HL-60 (cell line): Measurements from ENCODE around the gene PELI2.
A peak's percentile ranks its signal among the peaks of the same experiment; 100 is the strongest.

Experiments used
- DNase-seq, 2 experiments: peaks; one replicate each; pipeline ENCODE4 v3.0.0-alpha.2; 2010 to 2020; ENCODE audit warnings: low read depth in 1 of 2, low spot score in 1 of 2
- H3K27ac ChIP-seq: fragments of 250-450 bp; sonication (Bioruptor Pico); replicated peaks from 2 replicates; pipeline ENCODE4 v1.5.1; 2020; ENCODE audit warnings: mild to moderate bottlenecking, moderate library complexity
- H3K27me3 ChIP-seq: fragments of 250-450 bp; sonication (Bioruptor Pico); 2 replicates; pipeline ENCODE4 v1.5.1; 2021; ENCODE audit warnings: mild to moderate bottlenecking, moderate library complexity; ENCODE audit not compliant: insufficient read depth, poor library complexity, severe bottlenecking
- H3K4me3 ChIP-seq: replicated peaks from 2 replicates; pipeline ENCODE4 v1.5.1; 2011; ENCODE audit warnings: mild to moderate bottlenecking, control low read depth, low read length; ENCODE audit not compliant: insufficient read depth
- GABPA ChIP-seq: IDR thresholded peaks from 2 replicates; pipeline ENCODE4 v1.6.1; 2012; ENCODE audit warnings: low read depth
- POLR2AphosphoS5 ChIP-seq: IDR thresholded peaks from 2 replicates; pipeline ENCODE4 v1.6.1; 2012; ENCODE audit warnings: low read depth
- SPI1 ChIP-seq: IDR thresholded peaks from 2 replicates; pipeline ENCODE4 v1.6.1; 2012; ENCODE audit warnings: low read depth, mild to moderate bottlenecking, borderline replicate concordance
- TF ChIP-seq, protein P1 (sequence below): IDR thresholded peaks from 2 replicates; pipeline ENCODE4 v1.6.1; 2012; ENCODE audit warnings: low read depth; ENCODE audit not compliant: insufficient replicate concordance
- TF ChIP-seq, protein P2 (sequence below): IDR thresholded peaks from one replicate; pipeline ENCODE4 v1.5.1; 2011; ENCODE audit warnings: low read length, control low read depth, inconsistent platforms; ENCODE audit not compliant: insufficient read depth

PELI2 gene

DNA sequence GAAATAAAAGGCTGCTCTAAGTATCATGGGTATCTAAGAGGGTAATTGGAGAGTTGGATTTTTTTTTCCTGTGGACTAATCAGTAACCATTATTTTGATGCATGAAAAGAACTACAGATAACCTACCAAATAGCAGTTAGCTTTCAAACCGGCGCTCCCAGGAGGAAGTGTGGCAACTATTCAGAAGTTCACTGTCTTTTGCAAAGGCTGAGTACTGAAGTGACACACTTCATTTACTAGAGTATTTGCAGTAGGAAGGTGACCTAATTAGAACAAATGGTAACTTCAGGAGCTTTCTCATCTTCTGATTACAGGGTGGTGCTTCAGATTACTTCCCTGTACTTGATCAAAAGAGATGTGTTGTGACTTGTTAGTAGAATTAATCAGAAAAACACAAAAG lies 87.7 kb downstream of the PELI2 start:
- peak; percentile 21 to 66 for DNase-seq
- TF ChIP-seq POLR2AphosphoS5 = no peak
- peak; percentile 83 for TF ChIP-seq SPI1
- H3K4me3 ChIP-seq = no peak overlapping the region
- H3K27ac ChIP-seq = peak overlapping the region; percentile 73
- H3K27me3 ChIP-seq = no peaks in the 10 kb centered on the region

DNA sequence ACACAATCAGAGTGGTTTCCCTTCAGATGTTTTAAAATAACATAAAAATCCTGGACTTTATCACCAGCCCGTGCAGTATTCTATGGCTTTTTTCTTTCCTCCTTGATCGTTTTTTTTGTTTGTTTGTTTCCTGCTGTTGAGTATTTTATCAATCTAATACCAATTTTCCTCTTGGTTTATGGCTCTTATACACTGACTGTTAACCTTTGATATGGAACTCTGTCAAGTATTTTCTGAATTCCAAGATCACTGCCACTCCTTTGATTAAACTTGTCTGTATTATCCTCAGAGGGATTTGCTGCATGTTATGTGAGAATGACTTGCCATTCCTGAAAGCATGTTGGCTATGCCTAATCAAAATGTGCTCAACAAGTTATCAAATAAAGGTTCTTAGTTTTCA lies 88.4 kb downstream of the PELI2 start:
- Histone ChIP-seq H3K27me3 (no peaks in the 10 kb centered on the region), H3K27ac (peak overlapping the region; percentile 73), H3K4me3 (no peak overlapping the region)
- TF ChIP-seq GABPA (no peak), POLR2AphosphoS5 (no peak), SPI1 (no peak)
- TF ChIP-seq, protein P1, sequence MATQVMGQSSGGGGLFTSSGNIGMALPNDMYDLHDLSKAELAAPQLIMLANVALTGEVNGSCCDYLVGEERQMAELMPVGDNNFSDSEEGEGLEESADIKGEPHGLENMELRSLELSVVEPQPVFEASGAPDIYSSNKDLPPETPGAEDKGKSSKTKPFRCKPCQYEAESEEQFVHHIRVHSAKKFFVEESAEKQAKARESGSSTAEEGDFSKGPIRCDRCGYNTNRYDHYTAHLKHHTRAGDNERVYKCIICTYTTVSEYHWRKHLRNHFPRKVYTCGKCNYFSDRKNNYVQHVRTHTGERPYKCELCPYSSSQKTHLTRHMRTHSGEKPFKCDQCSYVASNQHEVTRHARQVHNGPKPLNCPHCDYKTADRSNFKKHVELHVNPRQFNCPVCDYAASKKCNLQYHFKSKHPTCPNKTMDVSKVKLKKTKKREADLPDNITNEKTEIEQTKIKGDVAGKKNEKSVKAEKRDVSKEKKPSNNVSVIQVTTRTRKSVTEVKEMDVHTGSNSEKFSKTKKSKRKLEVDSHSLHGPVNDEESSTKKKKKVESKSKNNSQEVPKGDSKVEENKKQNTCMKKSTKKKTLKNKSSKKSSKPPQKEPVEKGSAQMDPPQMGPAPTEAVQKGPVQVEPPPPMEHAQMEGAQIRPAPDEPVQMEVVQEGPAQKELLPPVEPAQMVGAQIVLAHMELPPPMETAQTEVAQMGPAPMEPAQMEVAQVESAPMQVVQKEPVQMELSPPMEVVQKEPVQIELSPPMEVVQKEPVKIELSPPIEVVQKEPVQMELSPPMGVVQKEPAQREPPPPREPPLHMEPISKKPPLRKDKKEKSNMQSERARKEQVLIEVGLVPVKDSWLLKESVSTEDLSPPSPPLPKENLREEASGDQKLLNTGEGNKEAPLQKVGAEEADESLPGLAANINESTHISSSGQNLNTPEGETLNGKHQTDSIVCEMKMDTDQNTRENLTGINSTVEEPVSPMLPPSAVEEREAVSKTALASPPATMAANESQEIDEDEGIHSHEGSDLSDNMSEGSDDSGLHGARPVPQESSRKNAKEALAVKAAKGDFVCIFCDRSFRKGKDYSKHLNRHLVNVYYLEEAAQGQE = no peak
- TF ChIP-seq, protein P2, sequence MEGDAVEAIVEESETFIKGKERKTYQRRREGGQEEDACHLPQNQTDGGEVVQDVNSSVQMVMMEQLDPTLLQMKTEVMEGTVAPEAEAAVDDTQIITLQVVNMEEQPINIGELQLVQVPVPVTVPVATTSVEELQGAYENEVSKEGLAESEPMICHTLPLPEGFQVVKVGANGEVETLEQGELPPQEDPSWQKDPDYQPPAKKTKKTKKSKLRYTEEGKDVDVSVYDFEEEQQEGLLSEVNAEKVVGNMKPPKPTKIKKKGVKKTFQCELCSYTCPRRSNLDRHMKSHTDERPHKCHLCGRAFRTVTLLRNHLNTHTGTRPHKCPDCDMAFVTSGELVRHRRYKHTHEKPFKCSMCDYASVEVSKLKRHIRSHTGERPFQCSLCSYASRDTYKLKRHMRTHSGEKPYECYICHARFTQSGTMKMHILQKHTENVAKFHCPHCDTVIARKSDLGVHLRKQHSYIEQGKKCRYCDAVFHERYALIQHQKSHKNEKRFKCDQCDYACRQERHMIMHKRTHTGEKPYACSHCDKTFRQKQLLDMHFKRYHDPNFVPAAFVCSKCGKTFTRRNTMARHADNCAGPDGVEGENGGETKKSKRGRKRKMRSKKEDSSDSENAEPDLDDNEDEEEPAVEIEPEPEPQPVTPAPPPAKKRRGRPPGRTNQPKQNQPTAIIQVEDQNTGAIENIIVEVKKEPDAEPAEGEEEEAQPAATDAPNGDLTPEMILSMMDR = no peak
- DNase-seq = no peak

DNA sequence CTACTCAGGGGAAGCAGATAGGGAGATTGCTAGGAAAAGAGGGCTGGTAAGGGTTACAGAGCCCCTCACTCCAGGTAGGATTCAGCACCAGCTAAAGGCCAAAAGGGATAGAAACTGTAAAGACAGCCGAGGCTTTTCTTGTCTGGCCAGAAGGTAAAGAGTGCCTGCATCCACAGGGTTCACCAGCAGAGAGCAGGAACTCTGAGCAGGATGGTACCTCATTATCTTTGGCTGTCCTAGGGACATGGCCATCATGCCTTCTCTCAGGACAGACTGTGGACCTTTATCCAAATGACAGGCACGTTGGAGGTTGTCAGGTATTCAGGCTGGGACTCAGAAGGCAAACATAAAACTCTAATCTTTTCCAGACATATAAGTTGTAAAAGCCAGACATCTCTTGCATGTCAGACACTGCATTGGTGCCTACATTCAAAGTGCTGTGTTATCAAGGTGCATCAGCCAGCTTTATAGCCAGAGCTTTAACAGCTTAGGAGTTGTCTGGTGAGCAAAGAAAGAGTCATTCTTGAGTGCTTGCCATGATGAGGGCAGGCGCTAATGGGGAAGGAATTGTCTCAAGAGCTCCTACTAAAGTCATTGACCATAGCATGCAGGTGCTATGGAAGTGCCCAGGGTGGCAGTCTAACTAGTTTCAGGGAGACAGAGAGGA lies 89.5 kb downstream of the PELI2 start:
- H3K27me3 ChIP-seq = no peaks in the 10 kb centered on the region
- DNase-seq = no peak
- H3K4me3 ChIP-seq = no peak overlapping the region
- H3K27ac ChIP-seq = no peak overlapping the region
- TF ChIP-seq SPI1 = no peak
- TF ChIP-seq, protein P1 = no peak

DNA sequence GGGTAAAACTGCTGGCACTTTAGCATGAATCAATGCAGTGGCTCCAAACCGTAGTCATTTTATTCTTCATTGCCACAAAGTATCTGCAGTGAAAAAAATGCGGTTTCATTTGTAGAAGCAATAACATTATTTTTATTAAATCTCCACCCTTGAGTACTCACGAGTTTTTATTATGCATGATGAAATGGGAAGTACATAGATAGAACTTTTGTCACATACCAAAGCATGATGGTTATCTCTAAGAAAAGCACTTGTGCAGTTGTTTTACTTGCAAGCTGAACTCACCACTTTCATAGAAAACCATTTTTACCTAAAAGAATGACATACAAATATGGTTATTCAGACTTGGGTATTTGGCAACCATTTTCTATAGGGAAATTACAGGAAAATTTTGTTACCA lies 90.3 kb downstream of the PELI2 start:
- Histone ChIP-seq H3K4me3 (no peak overlapping the region), H3K27ac (no peak overlapping the region), H3K27me3 (no peaks in the 10 kb centered on the region)
- DNase-seq = no peak
- no peak for TF ChIP-seq SPI1
- TF ChIP-seq, protein P1 = no peak
- TF ChIP-seq, protein P2 = no peak
- no peak for TF ChIP-seq GABPA
- TF ChIP-seq POLR2AphosphoS5 = no peak
